GM12892 (cell line): ENCODE data around the gene SLC24A5.

Experiments
- DNase-seq: peaks from one replicate; pipeline ENCODE4 v3.0.0; 2011; ENCODE audit not compliant: insufficient read length
- FAIRE-seq: peaks from 2 replicates; lab custom pipeline; 2011; peaks lifted over from hg19 to GRCh38; lab: Jason Lieb, UNC
- POLR2A ChIP-seq: IDR thresholded peaks from 2 replicates; pipeline ENCODE4 v1.6.1; 2011; ENCODE audit warnings: low read depth, low read length, control low read depth
- POLR2AphosphoS5 ChIP-seq: IDR thresholded peaks from 2 replicates; pipeline ENCODE4 v1.6.1; 2011; ENCODE audit warnings: low read depth, low read length, control low read depth
- TAF1 ChIP-seq: IDR thresholded peaks from 2 replicates; pipeline ENCODE4 v1.6.1; 2011; ENCODE audit warnings: low read depth, mild to moderate bottlenecking, control low read depth, low read length, borderline replicate concordance

Gene SLC24A5

DNA sequence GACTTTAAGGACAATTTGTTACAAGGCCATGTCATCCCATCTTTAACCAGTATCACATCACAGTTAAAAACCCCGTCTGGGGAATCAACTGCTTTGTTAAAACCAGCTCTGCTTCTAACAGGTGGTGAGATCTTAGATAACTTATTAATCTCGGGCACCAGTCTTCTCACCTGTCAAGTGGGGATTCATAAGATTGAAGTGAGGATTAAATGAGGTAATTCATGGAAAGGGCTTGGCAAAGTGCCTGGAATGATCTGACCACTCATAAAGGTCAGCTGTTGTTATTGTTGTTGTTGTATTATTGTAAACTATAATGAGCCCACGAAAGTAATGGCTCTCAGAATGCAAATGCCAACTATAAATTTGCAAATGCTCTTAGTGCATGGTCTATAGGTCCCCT lies 30.1 kb upstream of the SLC24A5 start:
- no peak for DNase-seq
- TF ChIP-seq POLR2A (no peak), POLR2AphosphoS5 (no peak), TAF1 (no peak)
- FAIRE-seq, result no peak

DNA sequence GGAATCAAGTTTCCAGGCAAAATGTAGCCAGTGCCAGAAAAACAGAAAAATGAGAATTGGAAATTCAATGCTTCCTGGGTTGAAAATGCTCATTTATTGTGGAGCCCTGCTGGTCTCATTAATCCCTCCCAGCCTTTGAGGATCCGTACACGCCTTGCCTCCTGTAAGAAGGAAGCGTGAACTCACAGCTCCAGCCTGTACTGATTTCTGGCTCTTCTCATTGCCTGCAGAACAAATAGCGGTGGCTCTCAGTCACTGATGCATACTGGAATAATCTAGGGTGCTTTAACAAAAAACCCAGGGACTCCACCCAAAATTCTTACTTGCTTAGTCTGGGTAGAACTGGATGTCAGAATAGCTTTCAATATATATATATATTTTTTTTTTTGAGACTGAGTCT lies 29.3 kb upstream of the SLC24A5 start:
- FAIRE-seq (no peak), DNase-seq (no peak)
- TF ChIP-seq TAF1, result no peak
- no peak for TF ChIP-seq POLR2AphosphoS5
- TF ChIP-seq POLR2A, result no peak

DNA sequence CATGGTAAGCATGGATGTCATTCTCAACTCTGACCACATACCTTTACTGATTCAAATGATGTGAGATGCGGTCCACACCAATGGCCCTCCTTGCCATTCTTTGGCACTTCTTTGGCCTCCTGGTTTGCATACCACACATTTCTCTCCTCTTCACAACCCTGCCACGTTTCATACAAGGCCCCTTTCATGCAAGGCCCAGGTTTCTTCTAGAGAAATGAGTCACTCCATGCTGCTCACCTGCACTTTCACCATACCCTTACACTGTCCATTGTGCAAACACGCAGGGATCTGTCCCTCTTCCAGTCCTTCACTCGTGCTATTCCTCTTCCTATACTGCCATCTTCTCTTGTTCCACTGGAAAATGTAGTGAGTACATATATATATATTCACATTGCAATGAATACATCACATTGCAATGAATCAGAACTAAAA lies 24.4 kb upstream of the SLC24A5 start:
- DNase-seq (no peak), FAIRE-seq (no peak)
- TF ChIP-seq POLR2AphosphoS5 (no peak), TAF1 (no peak), POLR2A (no peak)

DNA sequence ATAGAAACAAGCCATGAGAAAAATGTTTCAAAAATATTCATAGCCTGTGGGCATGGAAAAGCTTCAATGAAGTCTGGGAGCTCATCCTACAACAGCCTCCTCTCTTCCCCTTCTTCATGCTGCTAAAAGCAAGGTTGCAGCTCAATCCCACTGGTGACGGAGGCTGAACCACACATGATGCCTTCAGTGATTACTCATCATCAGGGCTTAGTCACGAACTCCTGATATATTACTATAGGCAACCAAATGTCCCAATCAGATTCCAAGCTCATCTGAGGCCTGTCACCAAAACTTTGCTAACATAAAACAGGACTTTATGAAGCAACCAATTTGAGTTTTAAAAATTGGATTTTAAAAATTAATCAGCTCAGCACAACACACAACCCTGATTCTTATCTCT lies 24.0 kb upstream of the SLC24A5 start:
- no peak for TF ChIP-seq POLR2A
- TF ChIP-seq POLR2AphosphoS5, result no peak
- TF ChIP-seq TAF1, result no peak
- DNase-seq (no peak), FAIRE-seq (no peak)

DNA sequence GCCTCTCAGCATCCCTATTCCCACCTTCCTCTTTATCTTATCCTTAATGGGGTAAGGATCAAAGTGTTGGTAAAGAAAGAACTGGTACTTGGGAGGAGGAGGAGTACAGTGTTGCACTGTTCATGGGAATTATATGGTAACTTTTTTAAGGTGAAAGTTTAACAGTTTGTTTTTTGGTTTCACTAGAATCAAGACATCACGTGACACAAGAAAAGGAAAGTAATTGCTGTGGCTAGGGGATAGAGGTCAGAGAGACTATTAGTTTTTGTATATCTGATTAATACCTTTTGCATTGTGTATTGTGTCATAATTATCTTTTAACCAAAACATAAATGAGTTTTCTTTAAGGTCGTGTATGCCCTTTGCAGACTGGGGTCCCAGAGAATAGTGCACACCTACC lies 23.5 kb upstream of the SLC24A5 start:
- no peak for FAIRE-seq
- TF ChIP-seq POLR2A, result no peak
- TF ChIP-seq TAF1, result no peak
- TF ChIP-seq POLR2AphosphoS5, result no peak
- DNase-seq, result no peak

DNA sequence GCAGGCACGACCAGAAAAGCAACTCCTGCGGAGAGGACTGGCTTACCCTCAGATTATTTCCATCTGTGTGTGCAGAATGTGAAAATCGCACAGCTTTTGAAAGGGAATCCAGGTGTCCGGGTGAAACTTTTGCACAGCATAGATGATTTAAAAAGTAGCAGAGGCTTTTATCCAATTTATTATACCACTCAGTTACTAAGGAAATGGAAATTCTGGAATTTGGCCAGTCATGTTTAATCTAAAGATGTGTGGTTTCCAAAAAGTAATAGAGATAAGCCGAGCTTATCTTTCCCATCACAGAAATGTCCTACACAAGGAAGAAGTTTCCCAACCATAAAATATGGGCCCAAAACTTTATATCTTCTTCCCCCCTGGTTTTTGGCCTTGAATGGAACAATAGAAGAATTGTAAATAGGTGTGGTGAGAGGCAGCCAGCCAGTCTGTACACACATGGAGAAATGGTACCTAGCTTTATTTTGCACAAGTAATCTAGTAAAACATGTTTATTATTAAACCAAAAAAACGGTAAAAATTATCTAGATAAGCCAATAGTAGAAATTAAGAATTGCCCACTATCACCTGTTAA lies 19.3 kb upstream of the SLC24A5 start:
- FAIRE-seq (no peak), DNase-seq (no peak)
- TF ChIP-seq TAF1 (no peak), POLR2A (no peak), POLR2AphosphoS5 (no peak)

DNA sequence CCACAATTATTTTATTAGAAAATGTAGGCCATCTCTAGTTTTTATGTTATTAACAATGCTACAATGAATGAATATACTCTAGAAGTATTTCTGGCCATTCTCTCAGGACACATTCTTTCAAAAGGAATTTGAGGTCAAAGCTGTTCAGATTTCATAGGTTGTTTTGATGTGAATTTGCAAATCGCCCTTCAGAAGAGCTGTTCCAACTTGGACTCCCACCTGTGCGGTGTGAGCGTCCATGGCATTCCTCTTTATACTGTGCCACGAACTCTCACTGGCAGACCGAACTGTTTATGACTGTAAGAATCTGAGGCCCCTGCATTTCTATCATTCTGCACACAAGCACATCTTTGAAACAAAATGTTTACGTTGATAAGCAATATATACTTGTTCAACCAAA lies 18.6 kb upstream of the SLC24A5 start:
- TF ChIP-seq TAF1 (no peak), POLR2A (no peak), POLR2AphosphoS5 (no peak)
- FAIRE-seq (no peak), DNase-seq (no peak)

DNA sequence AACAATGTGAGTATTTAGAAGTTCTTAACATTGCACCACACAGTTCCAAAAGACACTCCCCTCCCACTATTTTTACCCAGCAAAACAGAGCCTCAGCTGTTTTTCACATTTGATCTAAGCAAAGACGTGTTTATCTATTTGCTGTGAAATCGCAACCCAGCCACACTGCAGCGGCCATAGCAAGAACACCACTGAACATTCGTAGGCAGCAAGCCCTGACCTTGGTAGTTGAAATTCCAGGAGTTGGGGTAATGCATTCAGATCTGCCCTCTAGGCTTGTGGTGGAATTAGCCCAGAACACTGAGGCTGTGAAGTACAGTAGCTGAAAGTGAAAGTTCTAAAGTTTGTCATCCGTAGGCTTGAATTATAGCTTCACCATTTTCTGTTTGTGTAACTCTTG lies 17.1 kb upstream of the SLC24A5 start:
- TF ChIP-seq POLR2AphosphoS5 (no peak), POLR2A (no peak), TAF1 (no peak)
- no peak for DNase-seq
- no peak for FAIRE-seq

DNA sequence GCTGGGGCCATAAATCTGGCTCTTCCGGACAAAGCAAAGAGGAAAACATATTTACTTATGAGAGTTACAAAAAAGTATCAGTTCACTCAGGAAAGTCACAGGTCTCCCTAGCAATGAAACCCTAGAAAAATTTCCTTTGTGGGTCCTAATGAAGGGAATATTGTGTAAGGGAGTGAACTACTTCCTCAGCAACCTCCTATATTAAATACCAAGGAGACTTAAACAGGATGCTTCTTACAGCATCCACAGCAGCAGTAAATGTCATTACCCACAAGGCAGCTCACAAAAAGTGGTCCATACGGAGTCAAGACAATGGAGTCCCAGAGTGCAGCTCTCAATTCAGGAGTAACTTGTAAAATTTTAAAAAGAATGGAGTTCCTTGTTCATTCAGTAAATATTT lies 14.9 kb upstream of the SLC24A5 start:
- no peak for TF ChIP-seq POLR2A
- no peak for FAIRE-seq
- DNase-seq, result no peak

DNA sequence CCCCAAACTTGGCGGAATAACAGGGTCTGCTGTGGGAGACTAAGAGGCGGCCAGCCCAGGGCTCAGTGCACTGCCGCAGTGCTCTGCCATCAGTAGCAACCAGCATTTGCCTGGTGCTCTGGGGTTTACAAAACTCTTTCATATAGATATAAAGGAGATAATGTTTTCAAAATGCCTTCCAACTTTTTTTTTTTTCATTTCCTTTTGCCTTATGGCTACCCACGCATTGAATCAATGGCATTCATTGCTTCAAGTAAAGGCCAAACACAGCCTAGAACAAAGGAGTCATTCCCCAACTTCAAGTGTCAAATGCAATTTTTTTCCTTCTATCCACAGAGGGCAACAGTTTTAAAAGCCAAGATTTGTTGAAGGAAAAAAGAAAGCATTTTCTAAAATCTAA lies 11.6 kb upstream of the SLC24A5 start:
- TF ChIP-seq TAF1, result no peak
- no peak for TF ChIP-seq POLR2A
- TF ChIP-seq POLR2AphosphoS5, result no peak
- DNase-seq (no peak), FAIRE-seq (no peak)

DNA sequence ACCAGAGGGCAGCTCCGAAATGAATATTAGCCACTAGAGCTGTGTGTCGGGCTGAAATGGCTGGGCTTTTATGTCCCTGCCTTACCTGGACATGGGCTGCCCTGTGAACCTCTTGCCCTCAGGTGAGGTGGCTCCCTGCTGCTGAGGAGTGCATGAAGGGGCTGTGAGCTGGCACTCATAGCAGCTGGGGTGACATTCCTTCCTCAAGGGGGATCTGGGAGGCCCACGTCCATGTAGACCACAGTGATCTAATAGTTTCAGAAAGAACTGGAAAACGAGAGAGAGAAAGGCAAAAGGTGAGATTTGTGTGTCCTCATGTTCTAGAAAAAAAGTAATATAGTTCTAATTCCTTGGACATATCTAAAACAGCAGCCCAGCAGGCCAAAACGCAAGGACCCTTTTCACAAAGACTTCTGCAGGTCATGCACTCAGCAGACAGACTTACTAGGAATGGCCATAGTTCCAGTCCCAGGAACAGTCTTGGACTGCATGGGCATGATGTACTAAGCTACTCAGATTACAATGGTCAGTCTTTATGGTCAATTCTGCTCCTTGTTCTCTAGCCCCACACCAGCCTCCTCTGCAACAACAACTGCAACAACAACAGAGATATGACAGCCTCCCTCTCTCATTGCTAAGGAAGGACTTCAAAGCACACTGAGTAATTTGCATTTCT lies 10.8 kb upstream of the SLC24A5 start:
- no peak for TF ChIP-seq POLR2AphosphoS5
- no peak for TF ChIP-seq POLR2A
- TF ChIP-seq TAF1, result no peak
- no peak for FAIRE-seq
- no peak for DNase-seq

DNA sequence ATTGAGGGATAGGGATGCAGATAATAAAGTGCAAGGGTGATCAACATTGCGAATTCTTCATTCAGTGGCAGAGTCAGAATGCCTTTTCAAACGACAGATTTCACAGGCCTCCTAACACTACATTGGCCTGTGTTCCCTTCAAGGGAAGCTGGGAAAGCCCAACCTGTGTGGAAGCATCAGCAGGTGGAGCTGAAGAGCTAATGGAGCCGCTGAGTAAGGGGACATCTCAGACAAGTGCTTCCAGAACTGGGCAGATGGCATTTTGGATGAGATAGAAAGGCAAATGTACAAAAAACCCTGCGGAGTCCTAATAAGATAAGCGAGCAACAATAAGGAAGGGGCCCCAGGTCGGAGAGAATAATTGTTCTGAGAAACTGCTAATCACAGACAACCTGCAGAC lies 8.5 kb upstream of the SLC24A5 start:
- FAIRE-seq (no peak), DNase-seq (no peak)
- TF ChIP-seq TAF1 (no peak), POLR2AphosphoS5 (no peak), POLR2A (no peak)

DNA sequence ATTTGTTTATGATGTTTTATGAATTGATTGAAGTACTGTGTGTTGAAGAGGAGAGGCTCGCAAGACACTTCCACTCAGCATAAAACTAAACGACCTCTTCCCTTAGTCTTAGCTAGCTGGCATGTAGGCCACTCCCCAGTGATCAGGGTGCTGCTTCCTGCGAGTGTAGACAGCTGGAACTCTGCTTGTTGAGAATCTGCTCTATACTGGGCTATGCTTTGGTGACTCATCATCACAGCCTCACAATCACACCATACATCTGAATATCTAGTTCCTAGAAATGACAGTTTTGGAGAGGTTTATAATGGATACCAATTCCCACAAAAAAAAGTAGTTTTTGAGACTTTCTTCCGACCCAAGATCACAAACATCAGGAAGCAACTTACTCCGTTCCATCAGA lies 1.5 kb upstream of the SLC24A5 start:
- TF ChIP-seq TAF1 (no peak), POLR2AphosphoS5 (no peak), POLR2A (no peak)
- no peak for DNase-seq
- no peak for FAIRE-seq
